Hippocampal formation (tissue), 2 donors: ENCODE data around the gene PPP1R8.

ENCODE experiments used
- DNase-seq, 2 donors: peaks; one replicate each; lab custom pipeline; 2025; lab: John Stamatoyannopoulos, UW

PPP1R8 gene

DNA sequence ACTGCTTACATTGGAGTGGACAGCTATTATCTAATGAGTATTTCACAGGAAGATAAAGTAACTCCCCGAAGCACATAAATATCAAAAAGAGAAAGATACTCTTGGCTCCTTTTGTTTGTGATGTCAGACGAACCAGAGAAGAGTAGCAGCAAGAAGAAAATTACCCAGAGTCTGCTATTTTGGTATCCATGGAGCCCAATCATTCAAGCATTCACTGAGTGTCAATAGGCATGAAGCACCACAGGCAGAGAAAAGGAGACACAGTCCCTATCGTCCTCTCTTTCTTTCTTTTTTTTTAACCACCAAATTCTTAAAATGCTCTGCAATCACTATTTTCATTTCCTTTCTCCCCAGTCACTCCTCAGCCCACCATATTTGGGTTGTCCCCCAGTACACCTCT is 63.9 kb downstream of the PPP1R8 start:
- no peak for DNase-seq
